Neuronal stem cell (in vitro differentiated cells): Measurements from ENCODE around the gene C4BPA.

Source experiments
- DNase-seq: peaks from one replicate; pipeline ENCODE4 v3.0.0-alpha.2; 2013; ENCODE audit warnings: low spot score
- H2AFZ ChIP-seq: one replicate; pipeline ENCODE4 v1.6.1; 2013; ENCODE audit warnings: mild to moderate bottlenecking, low read length, inconsistent platforms
- H2AK5ac ChIP-seq: 2 replicates; pipeline ENCODE4 v1.6.1; 2013; ENCODE audit warnings: low read depth, mild to moderate bottlenecking, inconsistent platforms, low read length, moderate library complexity, mixed read lengths
- H2BK120ac ChIP-seq: 2 replicates; pipeline ENCODE4 v1.6.1; 2013; ENCODE audit warnings: low read depth, mild to moderate bottlenecking, inconsistent platforms, low read length, moderate library complexity, mixed read lengths
- H2BK12ac ChIP-seq: one replicate; pipeline ENCODE4 v1.6.1; 2013; ENCODE audit warnings: low read length, inconsistent platforms
- H2BK15ac ChIP-seq: 2 replicates; pipeline ENCODE4 v1.6.1; 2013; ENCODE audit warnings: mild to moderate bottlenecking, low read length, inconsistent platforms, mixed read lengths
- H2BK5ac ChIP-seq: one replicate; pipeline ENCODE4 v1.6.1; 2013; ENCODE audit warnings: inconsistent platforms, mild to moderate bottlenecking, low read length, moderate library complexity
- H3K14ac ChIP-seq: one replicate; pipeline ENCODE4 v1.6.1; 2013; ENCODE audit warnings: low read length, inconsistent platforms
- H3K18ac ChIP-seq: 2 replicates; pipeline ENCODE4 v1.6.1; 2013; ENCODE audit warnings: low read length, inconsistent platforms
- H3K23ac ChIP-seq: 2 replicates; pipeline ENCODE4 v1.6.1; 2013; ENCODE audit warnings: low read depth, mild to moderate bottlenecking, mixed read lengths, low read length, inconsistent platforms; ENCODE audit not compliant: poor library complexity
- H3K27ac ChIP-seq: replicated peaks from 3 replicates; pipeline ENCODE4 v1.5.1; 2013; ENCODE audit warnings: low read length, inconsistent platforms
- H3K27me3 ChIP-seq, 3 experiments: 2 replicates each; pipeline ENCODE4 v1.6.1; 2013; ENCODE audit warnings: low read length in 3 of 3, mild to moderate bottlenecking in 2 of 3, inconsistent platforms in 1 of 3, low read depth in 1 of 3, mixed read lengths in 1 of 3, moderate library complexity in 1 of 3; ENCODE audit not compliant: control insufficient read depth in 3 of 3, insufficient read depth in 3 of 3
- H3K36me3 ChIP-seq, 2 donors: replicated peaks in 1 of 2; 2 replicates each; pipeline ENCODE4 v1.6.1; 2013; ENCODE audit warnings: low read length in 2 of 2; ENCODE audit not compliant: control insufficient read depth in 2 of 2, insufficient read depth in 2 of 2
- H3K4ac ChIP-seq: 2 replicates; pipeline ENCODE4 v1.6.1; 2013; ENCODE audit warnings: inconsistent platforms, mild to moderate bottlenecking, low read length, moderate library complexity
- H3K4me1 ChIP-seq, 2 donors: 1 replicate in 1 of 2; 2 replicates in 1 of 2; pipeline ENCODE4 v1.6.1; 2013; ENCODE audit warnings: low read length in 2 of 2, low read depth in 1 of 2; ENCODE audit not compliant: control insufficient read depth in 2 of 2, insufficient read depth in 1 of 2
- H3K4me2 ChIP-seq: one replicate; pipeline ENCODE4 v1.6.1; 2013; ENCODE audit warnings: mild to moderate bottlenecking, low read length, inconsistent platforms; ENCODE audit not compliant: insufficient read depth, poor library complexity, severe bottlenecking
- H3K4me3 ChIP-seq, 2 donors: 2 replicates each; pipeline ENCODE4 v1.5.1; 2013; ENCODE audit warnings: low read length in 2 of 2, mild to moderate bottlenecking in 2 of 2, inconsistent platforms in 1 of 2, moderate library complexity in 1 of 2
- H3K79me1 ChIP-seq: one replicate; pipeline ENCODE4 v1.6.1; 2013; ENCODE audit warnings: low read depth, mild to moderate bottlenecking, inconsistent platforms, low read length, moderate library complexity
- H3K9ac ChIP-seq: one replicate; pipeline ENCODE4 v1.6.1; 2013; ENCODE audit warnings: mild to moderate bottlenecking, low read depth, low read length, inconsistent platforms; ENCODE audit not compliant: poor library complexity
- H3K9me3 ChIP-seq, 2 donors: replicated peaks in 1 of 2; 2 replicates each; pipeline versions ENCODE3 to v1.6.1; 2013; ENCODE audit warnings: low read length in 2 of 2, mild to moderate bottlenecking in 2 of 2, inconsistent platforms in 1 of 2, low read depth in 1 of 2, mixed read lengths in 1 of 2, moderate library complexity in 1 of 2; ENCODE audit not compliant: control insufficient read depth in 2 of 2, insufficient read depth in 1 of 2
- H4K8ac ChIP-seq: one replicate; pipeline ENCODE4 v1.6.1; 2013; ENCODE audit warnings: low read depth, mild to moderate bottlenecking, inconsistent platforms, low read length, moderate library complexity
- H4K91ac ChIP-seq: one replicate; pipeline ENCODE4 v1.6.1; 2013; ENCODE audit warnings: low read length, low read depth, mild to moderate bottlenecking, inconsistent platforms; ENCODE audit not compliant: poor library complexity
- WGBS, 2 donors: extraction: QIAGEN DNeasy Blood & Tissue Kit; methylation state at CpG; one replicate each; pipeline ENCODE4 v1.1.7; 2013; ENCODE audit warnings: missing lambda C conversion rate in 2 of 2, mixed read lengths in 1 of 2; ENCODE audit not compliant: insufficient read length in 2 of 2, insufficient replicate concordance in 1 of 2; ENCODE audit errors: extremely low coverage in 2 of 2; 5-methylcytosine and 5-hydroxymethylcytosine counted together

Gene C4BPA

GRCh38 chr1:207085887-207086286 is 18.1 kb upstream of the C4BPA start:
- Histone ChIP-seq H2BK12ac (no peak overlapping the region), H3K36me3 (no peaks in the 10 kb centered on the region), H3K27me3 (peaks cover 0 to 9% (median 0%) of the 10 kb centered on the region in 3 experiments), H3K14ac (no peak overlapping the region), H3K4me1 (peaks cover 0 to 1% of the 10 kb centered on the region in 2 donors), H2BK120ac (no peak overlapping the region), H2AK5ac (no peak overlapping the region), H3K18ac (no peak overlapping the region), H3K79me1 (no peaks in the 10 kb centered on the region), H3K4ac (no peak overlapping the region), H4K91ac (no peak overlapping the region), H3K23ac (no peak overlapping the region), H2BK5ac (no peak overlapping the region), H3K27ac (no peak overlapping the region), H3K9me3 (no peaks in the 10 kb centered on the region), H4K8ac (no peak overlapping the region), H3K9ac (no peak overlapping the region), H3K4me3 (no peak overlapping the region), H2AFZ (no peak overlapping the region), H3K4me2 (no peak overlapping the region), H2BK15ac (no peak overlapping the region)
- WGBS, 2 donors = no CpG with 5 or more reads among the region's 3 CpGs
- DNase-seq = no peak

- no peak overlapping the region for H3K23ac ChIP-seq
- no peaks in the 10 kb centered on the region for H3K9me3 ChIP-seq
- no peak overlapping the region for H2AFZ ChIP-seq
- no peak overlapping the region for H3K14ac ChIP-seq
- WGBS, 2 donors = no CpG with 5 or more reads among the region's 2 CpGs
- DNase-seq = no peak
- no peaks in the 10 kb centered on the region for H3K79me1 ChIP-seq
- H2BK12ac ChIP-seq = no peak overlapping the region
- H2BK120ac ChIP-seq = no peak overlapping the region
- H3K18ac ChIP-seq = no peak overlapping the region
- H3K27ac ChIP-seq = no peak overlapping the region
- H3K4me1 ChIP-seq = peaks cover 0 to 1% of the 10 kb centered on the region in 2 donors
- no peak overlapping the region for H2AK5ac ChIP-seq
- H3K36me3 ChIP-seq = no peaks in the 10 kb centered on the region
- H3K4me2 ChIP-seq = no peak overlapping the region
- no peak overlapping the region for H3K9ac ChIP-seq
- no peak overlapping the region for H2BK15ac ChIP-seq
- H3K4ac ChIP-seq = no peak overlapping the region
- no peak overlapping the region for H4K91ac ChIP-seq
- no peak overlapping the region for H4K8ac ChIP-seq
- H2BK5ac ChIP-seq = no peak overlapping the region
- peaks cover 0 to 14% (median 0%) of the 10 kb centered on the region in 3 experiments for H3K27me3 ChIP-seq
- no peak overlapping the region for H3K4me3 ChIP-seq
Observed at GRCh38 chr1:207088161-207088560, 15.9 kb upstream of the C4BPA start.

- no peak within 1 kb of the TSS for H3K4me3 ChIP-seq
- no CpG with 5 or more reads among the region's 9 CpGs for WGBS, 2 donors
- no peak within 1 kb of the TSS for H3K23ac ChIP-seq
- no peak within 1 kb of the TSS for H2BK120ac ChIP-seq
- H2AK5ac ChIP-seq = no peak within 1 kb of the TSS
- no peak within 1 kb of the TSS for H3K27ac ChIP-seq
- H3K36me3 ChIP-seq = no peaks in the 10 kb centered on the region
- no peak within 1 kb of the TSS for H2AFZ ChIP-seq
- peaks cover 0 to 14% (median 0%) of the 10 kb centered on the region in 3 experiments for H3K27me3 ChIP-seq
- no peak within 1 kb of the TSS for H2BK12ac ChIP-seq
- H3K9me3 ChIP-seq = no peaks in the 10 kb centered on the region
- H2BK15ac ChIP-seq = no peak within 1 kb of the TSS
- no peaks in the 10 kb centered on the region for H3K79me1 ChIP-seq
- H3K4me1 ChIP-seq = peaks cover 0 to 1% of the 10 kb centered on the region in 2 donors
- no peak within 1 kb of the TSS for H3K18ac ChIP-seq
- H2BK5ac ChIP-seq = no peak within 1 kb of the TSS
- no peak for DNase-seq
- no peak within 1 kb of the TSS for H3K4me2 ChIP-seq
- H3K4ac ChIP-seq = no peak within 1 kb of the TSS
- no peak within 1 kb of the TSS for H4K8ac ChIP-seq
- no peak within 1 kb of the TSS for H4K91ac ChIP-seq
- no peak within 1 kb of the TSS for H3K14ac ChIP-seq
- H3K9ac ChIP-seq = no peak within 1 kb of the TSS
Observed at GRCh38 chr1:207088701-207089626, 15.1 kb upstream of the C4BPA start, which contains the start of gene C4BPB. TSS of gene C4BPB (plus strand) at chr1:207088860. CDS start at chr1:207089532, 672 bp downstream.

GRCh38 chr1:207089627-207090355 is 14.2 kb upstream of the C4BPA start:
- no peak overlapping the region for H2BK15ac ChIP-seq
- H3K27me3 ChIP-seq = peaks cover 0 to 14% (median 0%) of the 10 kb centered on the region in 3 experiments
- no peak overlapping the region for H3K4ac ChIP-seq
- H3K9ac ChIP-seq = no peak overlapping the region
- H3K14ac ChIP-seq = no peak overlapping the region
- H2BK12ac ChIP-seq = no peak overlapping the region
- H2AK5ac ChIP-seq = no peak overlapping the region
- no peak overlapping the region for H2BK120ac ChIP-seq
- no peak for DNase-seq
- H3K9me3 ChIP-seq = no peaks in the 10 kb centered on the region
- H3K4me1 ChIP-seq = peaks cover 0 to 1% of the 10 kb centered on the region in 2 donors
- no peak overlapping the region for H3K4me2 ChIP-seq
- H3K23ac ChIP-seq = no peak overlapping the region
- no CpG with 5 or more reads among the region's 17 CpGs for WGBS, 2 donors
- H4K8ac ChIP-seq = no peak overlapping the region
- H3K79me1 ChIP-seq = no peaks in the 10 kb centered on the region
- no peak overlapping the region for H3K27ac ChIP-seq
- H2AFZ ChIP-seq = no peak overlapping the region
- no peak overlapping the region for H4K91ac ChIP-seq
- no peak overlapping the region for H3K4me3 ChIP-seq
- H3K36me3 ChIP-seq = no peaks in the 10 kb centered on the region
- H2BK5ac ChIP-seq = no peak overlapping the region
- H3K18ac ChIP-seq = no peak overlapping the region
